Measurements from ENCODE around the gene PSMA8. TPM values are rescaled to one million over a fixed set of nuclear protein-coding genes. Genes with fewer than 3 reads are reported as not detected.

PSMA8 gene
- total RNA-seq, result not detected in 2 replicates

GRCh38 chr18:26133652-26134051 lies at the start of gene PSMA8:
Gene PSMA8 (plus strand): TSS chr18:26133869. CDS start chr18:26133966, 97 bp downstream.
- no peak within 1 kb of the TSS for H3K4me3 ChIP-seq (ENCODE audit: low read depth, low read length)

GRCh38 chr18:26085056-26085455 lies 48.6 kb upstream of the PSMA8 start:
- TF ChIP-seq CTCF (conservative IDR thresholded peaks at IDR 0.05; ENCODE audit: low read depth, low read length), result no peak

More at GRCh38 chr18:26133652-26134051, at the start of gene PSMA8:
- TF ChIP-seq CTCF (conservative IDR thresholded peaks at IDR 0.05; ENCODE audit: low read depth, low read length), result no peak
- no peak for DNase-seq (ENCODE audit: low read depth)

GRCh38 chr18:26086959-26087358 lies 46.7 kb upstream of the PSMA8 start:
- no peak for TF ChIP-seq CTCF (conservative IDR thresholded peaks at IDR 0.05; ENCODE audit: low read depth, low read length)
- no peak for DNase-seq (ENCODE audit: low read depth)
- no peak overlapping the region for H3K4me3 ChIP-seq (ENCODE audit: low read depth, low read length)

More at GRCh38 chr18:26085056-26085455, 48.6 kb upstream of the PSMA8 start:
- no peak overlapping the region for H3K4me3 ChIP-seq (ENCODE audit: low read depth, low read length)
- DNase-seq (ENCODE audit: low read depth), result no peak

GRCh38 chr18:26088487-26088886 lies 45.2 kb upstream of the PSMA8 start:
- no peak for DNase-seq (ENCODE audit: low read depth)
- no peak for TF ChIP-seq CTCF (conservative IDR thresholded peaks at IDR 0.05; ENCODE audit: low read depth, low read length)
- H3K4me3 ChIP-seq (ENCODE audit: low read depth, low read length), result peak overlapping the region; percentile 94

DNA sequence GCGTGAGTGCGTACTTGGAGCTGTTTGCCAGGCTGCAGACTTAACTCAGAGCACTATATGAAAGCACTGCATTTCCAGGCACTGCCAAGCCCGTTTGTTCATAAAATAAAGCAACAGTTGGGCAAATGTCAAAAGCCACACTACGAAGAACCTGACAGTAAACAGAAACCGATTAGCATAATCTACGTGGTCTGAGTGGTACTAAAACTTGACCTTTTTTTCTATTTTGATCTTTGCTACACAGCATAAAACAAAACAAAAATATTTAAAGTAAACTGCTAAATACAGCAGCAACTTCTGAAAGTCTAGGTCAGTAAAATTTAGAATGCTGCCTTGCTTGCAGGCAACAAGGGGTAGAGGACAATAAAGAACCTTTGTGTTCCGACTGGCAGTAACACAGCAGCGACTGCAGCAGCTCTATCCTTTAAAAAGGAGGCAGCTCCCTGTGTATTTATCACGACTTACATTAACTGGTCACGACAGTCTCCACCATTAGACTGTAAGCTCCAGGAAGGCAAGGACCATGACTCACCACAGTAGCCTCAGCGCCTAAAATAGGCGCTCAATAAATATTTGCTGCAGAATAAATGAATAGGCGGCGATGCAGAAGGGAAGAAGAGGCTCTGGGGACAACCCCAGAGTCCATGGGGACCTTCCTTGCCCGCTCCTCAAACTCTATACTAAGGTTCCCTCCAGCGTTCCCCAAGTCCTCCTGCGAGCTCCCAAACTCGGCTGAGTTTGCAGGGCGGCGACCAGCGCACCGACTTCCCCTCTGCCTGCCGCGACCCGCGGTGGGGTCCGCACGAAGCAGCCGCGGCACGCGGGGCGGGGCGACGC lies 44.2 kb upstream of the PSMA8 start:
- TF ChIP-seq CTCF (conservative IDR thresholded peaks at IDR 0.05; ENCODE audit: low read depth, low read length), result no peak
- no peak for DNase-seq (ENCODE audit: low read depth)
- peak overlapping the region; percentile 94 for H3K4me3 ChIP-seq (ENCODE audit: low read depth, low read length)

GRCh38 chr18:26090130-26091046 lies 43.3 kb upstream of the PSMA8 start, which contains the start of gene SS18:
Gene SS18 (minus strand): TSS chr18:26090613. CDS start chr18:26090569, 44 bp downstream.
- DNase-seq (ENCODE audit: low read depth), result peak; percentile 33
- no peak for TF ChIP-seq CTCF (conservative IDR thresholded peaks at IDR 0.05; ENCODE audit: low read depth, low read length)
- H3K4me3 ChIP-seq (ENCODE audit: low read depth, low read length), result peak within 1 kb of the TSS; percentile 94

All from epithelial cell of proximal tubule (primary cell).